DND-41 (cell line): Measurements from ENCODE around the gene PIGQ.

Experiments
- ATAC-seq: fragments of 200-7000 bp; cut with Tn5 transposase; 3 replicates; pipeline ENCODE4 v1.9.1; 2021; ENCODE audit warnings: low read depth; ENCODE audit not compliant: insufficient read depth
- DNase-seq: peaks from one replicate; pipeline ENCODE4 v3.0.0-alpha.2; 2020
- H2AFZ ChIP-seq: 2 replicates; pipeline ENCODE4 v1.6.0; 2012; ENCODE audit warnings: low read depth, low read length
- H3K27ac ChIP-seq: 2 replicates; pipeline ENCODE4 v1.5.1; 2012; ENCODE audit warnings: low read length, inconsistent platforms
- H3K27me3 ChIP-seq: fragments of 200-600 bp; sonication (generic); 2 replicates; pipeline ENCODE4 v1.6.0; 2012; ENCODE audit warnings: low read length, mild to moderate bottlenecking, inconsistent platforms; ENCODE audit not compliant: insufficient read depth, poor library complexity
- H3K36me3 ChIP-seq: 2 replicates; pipeline ENCODE4 v1.5.1; 2012; ENCODE audit warnings: low read length, inconsistent platforms; ENCODE audit not compliant: insufficient read depth
- H3K4me1 ChIP-seq: 2 replicates; pipeline ENCODE4 v1.5.1; 2012; ENCODE audit warnings: mild to moderate bottlenecking, low read length; ENCODE audit not compliant: insufficient read depth
- H3K4me2 ChIP-seq: 2 replicates; pipeline ENCODE4 v1.6.0; 2012; ENCODE audit warnings: mild to moderate bottlenecking, moderate library complexity, low read length, inconsistent platforms; ENCODE audit not compliant: insufficient read depth
- H3K4me3 ChIP-seq, 2 experiments: fragments of 200-600 bp in 1 of 2; shearing (Covaris generic) in 1 of 2; 2 replicates each; pipeline ENCODE4 v1.5.1; 2012 to 2016; ENCODE audit warnings: inconsistent platforms in 2 of 2, low read length in 2 of 2, mild to moderate bottlenecking in 2 of 2, low read depth in 1 of 2, moderate library complexity in 1 of 2
- H3K79me2 ChIP-seq: 2 replicates; pipeline ENCODE4 v1.6.0; 2012; ENCODE audit warnings: low read length, inconsistent platforms; ENCODE audit not compliant: insufficient read depth
- H3K9ac ChIP-seq: 2 replicates; pipeline ENCODE4 v1.6.0; 2012; ENCODE audit warnings: low read depth, mild to moderate bottlenecking, inconsistent platforms, low read length, moderate library complexity
- H3K9me3 ChIP-seq: 2 replicates; pipeline ENCODE4 v1.5.1; 2012; ENCODE audit warnings: low read length, moderate library complexity, mild to moderate bottlenecking, inconsistent platforms; ENCODE audit not compliant: insufficient read depth, severe bottlenecking
- H4K20me1 ChIP-seq: 2 replicates; pipeline ENCODE4 v1.6.0; 2012; ENCODE audit warnings: low read length; ENCODE audit not compliant: insufficient read depth
- CTCF ChIP-seq: IDR thresholded peaks from 2 replicates; pipeline ENCODE4 v1.5.1; 2012; ENCODE audit warnings: borderline replicate concordance, low read length, moderate library complexity, mild to moderate bottlenecking; ENCODE audit not compliant: poor library complexity, severe bottlenecking; ENCODE audit errors: extremely low read depth
- EZH2 ChIP-seq: IDR thresholded peaks from 3 replicates; pipeline ENCODE4 v1.6.1; 2012; ENCODE audit warnings: borderline replicate concordance, low read depth, mild to moderate bottlenecking, moderate library complexity, low read length, inconsistent platforms; ENCODE audit not compliant: severe bottlenecking

PIGQ gene

GRCh38 chr16:631808-632358 is 62.1 kb downstream of the PIGQ start:
- H3K27me3 ChIP-seq = no peaks in the 10 kb centered on the region
- no peak overlapping the region for H3K4me2 ChIP-seq
- H3K79me2 ChIP-seq = peaks cover 23% of the 10 kb centered on the region
- H4K20me1 ChIP-seq = peaks cover 34% of the 10 kb centered on the region
- H3K9ac ChIP-seq = no peak overlapping the region
- ATAC-seq = no peak
- peaks cover 24% of the 10 kb centered on the region for H3K36me3 ChIP-seq
- H3K9me3 ChIP-seq = no peaks in the 10 kb centered on the region
- H2AFZ ChIP-seq = no peak overlapping the region
- DNase-seq = no peak
- H3K27ac ChIP-seq = no peak overlapping the region
- TF ChIP-seq EZH2 (no peak), CTCF (no peak)
- peaks cover 20% of the 10 kb centered on the region for H3K4me1 ChIP-seq
- no peak overlapping the region for H3K4me3 ChIP-seq

GRCh38 chr16:632486-633335 is 62.9 kb downstream of the PIGQ start:
- Histone ChIP-seq H2AFZ (no peak overlapping the region), H3K36me3 (peaks cover 17% of the 10 kb centered on the region), H3K27ac (no peak overlapping the region), H3K4me3 (no peak overlapping the region), H3K4me2 (no peak overlapping the region), H3K9me3 (no peaks in the 10 kb centered on the region), H3K79me2 (peaks cover 23% of the 10 kb centered on the region), H3K4me1 (peaks cover 26% of the 10 kb centered on the region), H3K27me3 (no peaks in the 10 kb centered on the region), H3K9ac (no peak overlapping the region), H4K20me1 (peaks cover 34% of the 10 kb centered on the region)
- ATAC-seq (no peak), DNase-seq (no peak)
- TF ChIP-seq EZH2 = no peak
- no peak for TF ChIP-seq CTCF

DNA sequence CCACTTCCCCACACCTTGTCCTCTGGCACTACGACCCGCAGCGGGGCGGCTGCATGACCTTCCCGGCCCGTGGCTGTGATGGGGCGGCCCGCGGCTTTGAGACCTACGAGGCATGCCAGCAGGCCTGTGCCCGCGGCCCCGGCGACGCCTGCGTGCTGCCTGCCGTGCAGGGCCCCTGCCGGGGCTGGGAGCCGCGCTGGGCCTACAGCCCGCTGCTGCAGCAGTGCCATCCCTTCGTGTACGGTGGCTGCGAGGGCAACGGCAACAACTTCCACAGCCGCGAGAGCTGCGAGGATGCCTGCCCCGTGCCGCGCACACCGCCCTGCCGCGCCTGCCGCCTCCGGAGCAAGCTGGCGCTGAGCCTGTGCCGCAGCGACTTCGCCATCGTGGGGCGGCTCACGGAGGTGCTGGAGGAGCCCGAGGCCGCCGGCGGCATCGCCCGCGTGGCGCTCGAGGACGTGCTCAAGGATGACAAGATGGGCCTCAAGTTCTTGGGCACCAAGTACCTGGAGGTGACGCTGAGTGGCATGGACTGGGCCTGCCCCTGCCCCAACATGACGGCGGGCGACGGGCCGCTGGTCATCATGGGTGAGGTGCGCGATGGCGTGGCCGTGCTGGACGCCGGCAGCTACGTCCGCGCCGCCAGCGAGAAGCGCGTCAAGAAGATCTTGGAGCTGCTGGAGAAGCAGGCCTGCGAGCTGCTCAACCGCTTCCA is 63.7 kb downstream of the PIGQ start:
- H3K4me1 ChIP-seq = peaks cover 27% of the 10 kb centered on the region
- no peak for DNase-seq
- peak overlapping the region in 1 of 2 experiments; percentile 19; a peak in 1 of 4 replicates for H3K4me3 ChIP-seq

More for the DNA sequence above, 63.7 kb downstream of the PIGQ start:
- Histone ChIP-seq H3K27me3 (no peaks in the 10 kb centered on the region), H3K79me2 (peaks cover 23% of the 10 kb centered on the region), H3K9ac (no peak overlapping the region), H3K4me2 (peak overlapping the region; percentile 92; the same call in 1 of the 2 replicates), H2AFZ (no peak overlapping the region), H3K36me3 (peaks cover 17% of the 10 kb centered on the region), H3K27ac (no peak overlapping the region), H3K9me3 (no peaks in the 10 kb centered on the region), H4K20me1 (peaks cover 34% of the 10 kb centered on the region)
- ATAC-seq = no peak
- TF ChIP-seq EZH2 = no peak
- no peak for TF ChIP-seq CTCF
